ENCODE data around the gene PER3.
"Not testable (repeated sequence)": the region's sequence is repeated elsewhere in the genome, so short reads cannot be mapped to it uniquely, and the experiment has no call there.

Gene PER3

GRCh38 chr1:7778133-7778628, 5.9 kb upstream of the PER3 start:
- DNase-seq (ENCODE audit: low read depth): no peak

DNA sequence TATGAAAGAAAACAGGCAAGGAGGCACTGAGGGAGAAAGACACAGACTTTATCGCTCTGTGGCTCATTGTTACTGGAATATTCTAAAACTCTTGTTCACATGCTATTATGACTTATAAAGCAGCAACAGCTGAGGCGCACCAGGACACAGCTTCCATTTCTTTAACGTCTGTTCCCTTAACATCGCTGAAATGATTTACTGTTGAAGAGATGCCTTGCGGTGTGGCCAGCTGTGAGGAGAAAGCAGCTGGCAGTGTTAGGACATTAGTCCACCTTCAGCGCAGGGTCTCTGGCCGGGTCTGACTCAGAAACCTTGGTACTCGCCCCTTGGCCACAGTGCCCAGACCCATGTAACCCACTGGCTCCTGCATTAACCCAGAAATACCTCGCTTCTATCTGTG, 3.1 kb upstream of the PER3 start:
- DNase-seq (ENCODE audit: low read depth): no peak

DNA sequence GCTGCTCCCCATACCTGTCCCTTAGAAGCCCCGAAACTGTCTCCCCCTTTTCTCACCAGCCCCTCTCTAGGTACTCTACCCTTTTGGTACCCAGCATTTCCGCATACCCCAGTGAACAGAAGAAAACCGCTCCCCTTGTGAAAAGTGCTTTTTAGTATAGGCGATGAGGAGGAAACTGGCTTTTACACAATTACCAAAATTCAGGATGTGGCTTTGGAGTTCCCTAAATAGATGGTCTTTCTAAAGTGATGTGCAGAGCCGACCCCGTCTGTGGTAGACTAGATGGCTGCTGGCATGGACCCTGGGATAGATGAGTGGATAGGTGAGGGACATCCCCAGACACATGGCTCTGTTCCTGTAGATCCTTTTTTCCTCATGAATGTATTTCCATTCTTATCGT, 2.6 kb upstream of the PER3 start:
- no peak for DNase-seq (ENCODE audit: low read depth)

DNA sequence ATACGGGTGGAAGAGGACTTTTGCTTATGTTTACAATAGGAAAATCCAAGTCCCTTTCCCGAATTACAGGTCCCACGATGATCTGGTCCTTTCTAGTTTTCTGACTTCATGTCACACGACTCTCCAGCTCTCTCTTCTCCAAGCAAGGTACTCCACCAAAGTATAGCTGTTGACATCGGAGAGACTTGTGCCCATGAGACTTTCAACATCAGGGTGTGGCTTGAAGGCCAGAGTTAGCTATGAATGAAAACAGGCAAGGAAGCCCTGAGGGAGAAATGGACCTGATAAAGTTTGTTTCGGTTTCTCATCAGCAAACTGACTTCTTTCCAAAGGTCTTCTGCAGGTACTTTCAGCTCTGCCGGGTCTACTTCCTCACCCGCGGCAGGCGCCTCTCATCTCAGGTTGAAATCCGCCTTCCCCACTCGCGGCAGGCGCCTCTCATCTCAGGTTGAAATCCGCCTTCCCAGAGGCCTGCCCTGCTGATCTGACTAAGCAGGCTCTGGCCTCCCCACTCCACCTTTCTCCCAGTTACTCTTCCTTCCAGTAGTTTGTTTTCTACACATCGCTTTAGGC, 2.1 kb upstream of the PER3 start:
- DNase-seq (ENCODE audit: low read depth): no peak

GRCh38 chr1:7783178-7783711, 846 bp upstream of the PER3 start:
- peak; percentile 43 for DNase-seq (ENCODE audit: low read depth)

DNA sequence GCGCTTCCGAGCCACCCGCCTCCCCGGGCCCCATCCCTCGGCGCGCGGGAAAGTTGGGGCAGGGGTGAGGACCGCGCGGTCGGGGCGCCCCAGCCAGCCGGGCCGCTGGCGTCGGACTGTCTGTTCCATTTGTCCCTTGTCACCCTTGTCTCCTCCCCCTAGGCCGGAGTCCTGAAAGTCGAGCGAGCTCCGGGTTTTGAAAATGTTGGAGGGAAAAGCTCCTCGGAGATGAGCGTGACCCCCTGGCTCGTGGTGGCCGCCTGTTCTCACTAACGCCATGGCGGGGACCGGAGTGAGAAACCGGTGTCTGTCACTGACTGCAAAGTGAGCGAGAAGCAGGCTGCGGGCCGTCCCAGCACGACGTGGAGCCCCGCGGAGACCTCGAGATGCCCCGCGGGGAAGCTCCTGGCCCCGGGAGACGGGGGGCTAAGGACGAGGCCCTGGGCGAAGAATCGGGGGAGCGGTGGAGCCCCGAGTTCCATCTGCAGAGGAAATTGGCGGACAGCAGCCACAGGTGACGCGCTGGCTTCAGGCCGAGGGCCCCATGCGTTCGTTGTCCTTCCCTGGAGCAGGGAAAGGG, 491 bp downstream of the PER3 start:
- no peak for DNase-seq (ENCODE audit: low read depth)

- no peak for DNase-seq (ENCODE audit: low read depth)
Measured at GRCh38 chr1:7785108-7785507, 1.0 kb downstream of the PER3 start.

GRCh38 chr1:7786795-7787194, 2.7 kb downstream of the PER3 start:
- DNase-seq (ENCODE audit: low read depth): peak; percentile 30

DNA sequence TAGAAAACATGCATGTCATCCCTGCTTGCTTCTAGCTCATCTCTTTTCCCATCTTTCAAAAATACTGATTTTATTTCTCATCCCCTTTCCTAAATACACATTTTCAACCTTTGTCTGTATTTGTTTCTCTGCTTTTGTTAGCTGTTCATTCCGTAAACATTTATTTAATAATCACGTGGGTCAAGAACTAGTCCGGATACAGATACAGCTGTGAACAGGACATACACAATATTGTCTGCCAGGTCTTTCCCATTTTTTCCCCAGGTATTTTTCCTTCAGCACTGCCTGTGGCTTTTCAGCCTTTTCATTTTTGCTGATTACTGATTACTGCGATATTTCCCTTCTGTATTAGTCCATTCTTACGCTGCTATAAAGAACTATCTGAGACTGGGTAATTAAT, 5.7 kb downstream of the PER3 start:
- DNase-seq (ENCODE audit: low read depth): no peak

- not testable (repeated sequence) for DNase-seq (ENCODE audit: low read depth)
Measured at GRCh38 chr1:7791027-7791426, 6.9 kb downstream of the PER3 start.

- no peak for DNase-seq (ENCODE audit: low read depth)
Measured at GRCh38 chr1:7795406-7795805, 11.3 kb downstream of the PER3 start.

DNA sequence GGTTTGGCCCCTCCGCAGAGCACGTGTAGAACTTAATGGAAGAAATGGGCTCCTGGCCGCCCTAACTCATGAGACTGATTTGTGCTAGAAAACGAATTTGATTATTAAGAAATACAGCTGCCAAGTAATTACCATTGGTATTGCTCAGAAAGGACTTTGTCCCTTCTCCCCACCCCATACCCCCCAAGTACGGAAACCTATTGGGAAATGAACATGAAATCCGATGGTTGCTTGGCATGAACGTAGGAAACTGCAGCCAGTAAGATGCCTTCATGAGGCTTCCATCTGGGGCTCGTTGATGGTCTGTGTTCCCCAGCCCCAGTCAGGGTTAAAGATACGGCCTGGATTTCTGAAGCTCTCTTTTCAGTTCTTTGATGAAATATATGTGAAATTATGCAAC, 21.4 kb downstream of the PER3 start:
- DNase-seq (ENCODE audit: low read depth): no peak

- no peak for DNase-seq (ENCODE audit: low read depth)
Measured at GRCh38 chr1:7808253-7808844, 24.3 kb downstream of the PER3 start.

DNA sequence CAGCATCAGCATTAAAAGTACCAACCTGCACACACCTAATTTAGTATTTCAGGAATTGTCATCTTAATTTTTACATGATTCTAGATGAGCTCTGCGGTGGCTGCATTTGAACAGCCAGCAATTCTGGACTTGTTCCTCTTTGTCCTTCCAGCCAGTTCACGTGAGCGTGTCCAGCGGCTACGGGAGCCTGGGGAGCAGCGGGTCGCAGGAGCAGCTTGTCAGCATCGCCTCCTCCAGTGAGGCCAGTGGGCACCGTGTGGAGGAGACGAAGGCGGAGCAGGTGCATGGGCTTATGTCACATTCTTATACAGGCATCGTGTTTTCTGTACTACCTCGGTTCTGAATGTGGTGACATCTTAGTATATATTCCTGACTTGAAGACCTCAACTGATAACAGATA, 25.7 kb downstream of the PER3 start:
- DNase-seq (ENCODE audit: low read depth): no peak

DNA sequence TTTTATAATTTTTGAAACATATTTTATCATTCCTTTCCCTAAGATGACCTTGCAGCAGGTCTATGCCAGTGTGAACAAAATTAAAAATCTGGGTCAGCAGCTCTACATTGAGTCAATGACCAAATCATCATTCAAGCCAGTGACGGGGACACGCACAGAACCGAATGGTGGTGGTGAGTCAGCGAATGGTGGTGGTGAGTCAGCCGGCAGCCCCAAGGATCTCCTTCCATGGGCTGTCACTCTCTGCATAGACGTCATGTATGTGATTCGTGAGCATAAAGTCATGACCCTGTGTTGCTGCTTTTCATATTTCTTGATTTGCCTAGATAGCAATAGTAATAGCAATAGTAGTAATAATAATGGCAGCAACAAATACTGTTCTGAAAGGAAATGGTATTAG, 26.3 kb downstream of the PER3 start:
- no peak for DNase-seq (ENCODE audit: low read depth)

DNA sequence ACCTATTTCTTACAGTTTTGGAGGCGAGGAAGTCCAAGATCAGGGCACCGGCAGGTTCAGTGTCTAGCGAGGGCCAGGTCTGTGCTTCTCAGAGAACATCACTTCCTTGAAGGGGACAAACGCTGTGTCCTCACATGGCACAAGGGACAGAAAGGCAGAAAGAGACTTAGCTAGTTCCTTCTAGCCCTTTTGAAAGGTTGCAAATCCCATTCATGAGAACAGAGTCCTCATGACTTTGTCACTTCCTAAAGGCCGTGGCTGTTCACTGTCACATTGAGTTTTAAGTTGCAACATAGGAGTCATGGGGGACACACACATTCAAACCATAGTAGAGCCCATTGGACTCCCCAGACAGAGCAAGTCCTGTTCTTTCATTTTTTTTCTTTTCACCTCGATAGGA, 27.4 kb downstream of the PER3 start:
- no peak for DNase-seq (ENCODE audit: low read depth)

GRCh38 chr1:7813677-7814373, 29.7 kb downstream of the PER3 start:
- no peak for DNase-seq (ENCODE audit: low read depth)

- no peak for DNase-seq (ENCODE audit: low read depth)
Measured at GRCh38 chr1:7821282-7821681, 37.2 kb downstream of the PER3 start.

GRCh38 chr1:7824701-7825100, 40.6 kb downstream of the PER3 start:
- DNase-seq (ENCODE audit: low read depth): no peak

DNA sequence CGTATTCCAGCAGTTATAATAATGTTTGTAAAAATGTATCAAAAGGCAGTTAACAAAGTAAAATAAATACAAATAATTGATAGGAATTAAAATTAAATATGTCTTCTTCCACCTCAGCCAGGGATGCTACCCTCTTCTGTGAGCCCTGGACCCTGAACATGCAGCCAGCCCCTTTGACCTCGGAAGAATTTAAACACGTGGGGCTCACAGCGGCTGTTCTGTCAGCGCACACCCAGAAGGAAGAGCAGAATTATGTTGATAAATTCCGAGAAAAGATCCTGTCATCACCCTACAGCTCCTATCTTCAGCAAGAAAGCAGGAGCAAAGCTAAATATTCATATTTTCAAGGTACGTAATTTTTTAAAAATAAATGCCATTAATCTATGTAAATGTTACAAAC, 42.3 kb downstream of the PER3 start:
- no peak for DNase-seq (ENCODE audit: low read depth)

- no peak for DNase-seq (ENCODE audit: low read depth)
Measured at GRCh38 chr1:7827126-7827955, 43.2 kb downstream of the PER3 start.

- no peak for DNase-seq (ENCODE audit: low read depth)
Measured at GRCh38 chr1:7831458-7831857, 47.4 kb downstream of the PER3 start.
